ENCODE measurements around the gene RBM33.

DNA sequence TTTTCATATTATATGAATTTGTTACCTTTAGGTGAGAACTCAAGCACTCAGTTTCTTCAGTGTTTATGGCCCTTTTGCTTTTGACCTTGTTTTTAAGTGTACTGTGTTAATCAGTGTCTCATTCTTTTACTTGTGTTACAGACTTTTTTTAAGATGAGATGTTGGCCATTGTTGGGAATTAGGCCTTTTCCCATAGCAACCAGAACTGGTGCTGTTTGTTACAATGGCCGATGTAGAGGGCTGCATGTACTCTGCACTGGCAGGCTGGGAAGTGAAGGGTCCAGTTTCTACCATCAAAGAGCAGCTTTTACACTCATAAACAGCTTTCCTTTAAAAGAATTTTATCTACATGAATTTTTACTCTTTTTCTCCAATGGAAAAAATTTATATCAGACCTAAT, 102.7 kb downstream of the RBM33 start:
- no peak for TF ChIP-seq POLR2A (conservative IDR thresholded peaks at IDR 0.05)
- no peak for TF ChIP-seq FOS (IDR thresholded peaks at IDR 0.05; ENCODE audit: extremely low read depth, insufficient read length)
- TF ChIP-seq ZBTB5 (IDR thresholded peaks at IDR 0.05) = no peak
- TF ChIP-seq, protein P1, sequence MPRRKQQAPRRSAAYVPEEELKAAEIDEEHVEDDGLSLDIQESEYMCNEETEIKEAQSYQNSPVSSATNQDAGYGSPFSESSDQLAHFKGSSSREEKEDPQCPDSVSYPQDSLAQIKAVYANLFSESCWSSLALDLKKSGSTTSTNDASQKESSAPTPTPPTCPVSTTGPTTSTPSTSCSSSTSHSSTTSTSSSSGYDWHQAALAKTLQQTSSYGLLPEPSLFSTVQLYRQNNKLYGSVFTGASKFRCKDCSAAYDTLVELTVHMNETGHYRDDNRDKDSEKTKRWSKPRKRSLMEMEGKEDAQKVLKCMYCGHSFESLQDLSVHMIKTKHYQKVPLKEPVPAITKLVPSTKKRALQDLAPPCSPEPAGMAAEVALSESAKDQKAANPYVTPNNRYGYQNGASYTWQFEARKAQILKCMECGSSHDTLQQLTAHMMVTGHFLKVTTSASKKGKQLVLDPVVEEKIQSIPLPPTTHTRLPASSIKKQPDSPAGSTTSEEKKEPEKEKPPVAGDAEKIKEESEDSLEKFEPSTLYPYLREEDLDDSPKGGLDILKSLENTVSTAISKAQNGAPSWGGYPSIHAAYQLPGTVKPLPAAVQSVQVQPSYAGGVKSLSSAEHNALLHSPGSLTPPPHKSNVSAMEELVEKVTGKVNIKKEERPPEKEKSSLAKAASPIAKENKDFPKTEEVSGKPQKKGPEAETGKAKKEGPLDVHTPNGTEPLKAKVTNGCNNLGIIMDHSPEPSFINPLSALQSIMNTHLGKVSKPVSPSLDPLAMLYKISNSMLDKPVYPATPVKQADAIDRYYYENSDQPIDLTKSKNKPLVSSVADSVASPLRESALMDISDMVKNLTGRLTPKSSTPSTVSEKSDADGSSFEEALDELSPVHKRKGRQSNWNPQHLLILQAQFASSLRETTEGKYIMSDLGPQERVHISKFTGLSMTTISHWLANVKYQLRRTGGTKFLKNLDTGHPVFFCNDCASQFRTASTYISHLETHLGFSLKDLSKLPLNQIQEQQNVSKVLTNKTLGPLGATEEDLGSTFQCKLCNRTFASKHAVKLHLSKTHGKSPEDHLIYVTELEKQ (CRISPR knock-in tag; IDR thresholded peaks at IDR 0.05) = no peak

Data from K562 (cell line).